ENCODE results near the gene NOTCH3. TPM values are rescaled to one million over a fixed set of nuclear protein-coding genes. Genes with fewer than 3 reads are reported as not detected.

NOTCH3 gene
- polyA plus RNA-seq, 1 experiment: 37.6 TPM

DNA sequence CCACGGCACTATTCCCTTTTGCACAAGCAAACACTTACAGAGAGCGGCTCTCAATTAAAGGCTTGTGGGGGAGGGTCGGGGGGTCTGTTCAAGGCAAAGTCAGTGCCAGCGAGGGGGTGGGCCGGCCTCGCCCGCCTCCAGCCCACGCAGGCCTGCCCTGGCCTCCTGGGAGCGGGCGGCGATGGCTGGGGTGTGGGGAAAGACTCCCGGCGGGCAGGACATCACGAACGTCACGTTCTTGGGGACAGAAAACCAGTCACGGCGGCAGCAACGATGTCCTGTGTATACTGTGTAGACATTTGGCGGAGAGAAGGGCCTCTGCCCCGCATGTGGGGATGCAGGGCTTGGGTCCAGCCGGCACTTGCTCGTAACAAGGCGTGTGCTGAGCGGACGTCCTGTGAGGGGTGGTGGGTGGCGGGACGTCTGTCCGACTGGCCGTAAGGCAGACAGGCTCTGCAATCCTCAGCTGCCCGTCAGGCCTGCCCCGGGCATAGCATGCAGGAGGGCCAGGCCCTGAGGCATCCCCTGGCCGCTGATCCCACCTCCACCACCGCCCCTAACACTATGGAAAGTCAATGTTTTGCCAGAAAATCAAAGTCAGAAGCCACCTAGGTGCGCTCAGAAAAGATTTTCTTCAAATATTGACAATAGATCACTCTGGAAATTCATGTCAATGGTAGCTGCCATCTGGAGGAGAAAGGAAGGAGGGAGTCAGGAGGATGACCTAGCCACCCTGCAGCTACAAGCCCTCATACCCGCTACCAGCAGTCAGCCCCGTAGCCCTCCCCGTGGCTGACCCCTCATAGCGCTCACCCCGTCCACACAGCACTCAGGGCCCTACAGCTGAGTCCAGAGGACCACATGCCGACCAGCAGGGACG, 37.2 kb upstream of the NOTCH3 start:
- no peak overlapping the region for H3K4me3 ChIP-seq (ENCODE audit: low read depth, low read length)
- ChIA-PET POLR2A (no interaction called here), CTCF (interaction anchor here (1.1 to 1.7 kb wide), 2 partner anchors 11 to 14 kb away, joined by 3 read pairs; no protein-coding TSS in a partner anchor)
- no peak for DNase-seq (ENCODE audit: low read depth)
- TF ChIP-seq, protein P1, sequence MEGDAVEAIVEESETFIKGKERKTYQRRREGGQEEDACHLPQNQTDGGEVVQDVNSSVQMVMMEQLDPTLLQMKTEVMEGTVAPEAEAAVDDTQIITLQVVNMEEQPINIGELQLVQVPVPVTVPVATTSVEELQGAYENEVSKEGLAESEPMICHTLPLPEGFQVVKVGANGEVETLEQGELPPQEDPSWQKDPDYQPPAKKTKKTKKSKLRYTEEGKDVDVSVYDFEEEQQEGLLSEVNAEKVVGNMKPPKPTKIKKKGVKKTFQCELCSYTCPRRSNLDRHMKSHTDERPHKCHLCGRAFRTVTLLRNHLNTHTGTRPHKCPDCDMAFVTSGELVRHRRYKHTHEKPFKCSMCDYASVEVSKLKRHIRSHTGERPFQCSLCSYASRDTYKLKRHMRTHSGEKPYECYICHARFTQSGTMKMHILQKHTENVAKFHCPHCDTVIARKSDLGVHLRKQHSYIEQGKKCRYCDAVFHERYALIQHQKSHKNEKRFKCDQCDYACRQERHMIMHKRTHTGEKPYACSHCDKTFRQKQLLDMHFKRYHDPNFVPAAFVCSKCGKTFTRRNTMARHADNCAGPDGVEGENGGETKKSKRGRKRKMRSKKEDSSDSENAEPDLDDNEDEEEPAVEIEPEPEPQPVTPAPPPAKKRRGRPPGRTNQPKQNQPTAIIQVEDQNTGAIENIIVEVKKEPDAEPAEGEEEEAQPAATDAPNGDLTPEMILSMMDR (IDR thresholded peaks at IDR 0.05; ENCODE audit: insufficient read depth, low read depth, low read length): no peak
- H3K27me3 ChIP-seq (ENCODE audit: control insufficient read depth, insufficient read depth, low read length): no peaks in the 10 kb centered on the region
- peaks cover 47% of the 10 kb centered on the region for H3K36me3 ChIP-seq (ENCODE audit: control insufficient read depth, insufficient read depth, low read length)

DNA sequence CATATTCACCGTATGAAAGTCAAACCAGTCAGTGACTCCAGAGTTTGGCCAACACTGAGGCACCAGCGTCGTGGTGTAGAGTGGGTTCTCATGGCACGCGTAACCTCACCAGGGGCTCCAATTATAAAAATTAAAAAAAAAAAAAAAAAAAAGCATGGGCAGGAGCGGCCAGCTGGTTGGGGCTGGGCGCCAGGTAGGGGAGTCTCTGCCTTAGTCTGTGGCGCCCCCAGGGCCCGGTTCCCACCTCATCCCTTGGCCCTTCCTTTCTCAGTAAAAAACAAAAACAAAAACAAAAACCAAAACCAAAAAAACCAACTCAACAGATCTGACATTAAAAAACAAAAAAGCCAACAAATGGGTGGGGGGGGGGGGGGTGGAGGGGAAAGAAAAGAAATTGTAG, 36.1 kb upstream of the NOTCH3 start:
- Histone ChIP-seq H3K27me3 (ENCODE audit: control insufficient read depth, insufficient read depth, low read length) (no peaks in the 10 kb centered on the region), H3K36me3 (ENCODE audit: control insufficient read depth, insufficient read depth, low read length) (peaks cover 41% of the 10 kb centered on the region), H3K4me3 (ENCODE audit: low read depth, low read length) (no peak overlapping the region)
- CTCF ChIA-PET: no interaction called here
- TF ChIP-seq, protein P1 (IDR thresholded peaks at IDR 0.05; ENCODE audit: insufficient read depth, low read depth, low read length): no peak
- POLR2A ChIA-PET: no interaction called here
- DNase-seq (ENCODE audit: low read depth): no peak

DNA sequence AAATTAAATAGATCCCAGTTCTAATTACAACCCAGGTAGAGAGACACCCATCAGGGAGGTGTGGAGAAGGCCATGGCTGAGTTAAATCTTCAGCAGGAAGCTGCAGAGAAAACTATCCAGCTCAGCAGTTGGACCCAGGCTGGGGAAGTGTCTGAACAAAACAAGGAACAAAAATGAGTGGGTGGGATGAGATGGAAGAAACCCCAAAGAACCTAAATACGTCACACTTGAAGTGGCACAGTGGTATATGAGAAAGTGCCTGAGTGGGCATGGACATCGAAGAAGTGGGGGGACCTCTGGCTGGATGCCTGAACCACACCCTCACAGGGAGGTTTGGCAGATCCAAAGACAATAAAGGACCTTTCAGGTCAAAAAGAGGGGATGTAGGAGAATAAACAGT, 35.0 kb upstream of the NOTCH3 start:
- CTCF ChIA-PET: no interaction called here

DNA sequence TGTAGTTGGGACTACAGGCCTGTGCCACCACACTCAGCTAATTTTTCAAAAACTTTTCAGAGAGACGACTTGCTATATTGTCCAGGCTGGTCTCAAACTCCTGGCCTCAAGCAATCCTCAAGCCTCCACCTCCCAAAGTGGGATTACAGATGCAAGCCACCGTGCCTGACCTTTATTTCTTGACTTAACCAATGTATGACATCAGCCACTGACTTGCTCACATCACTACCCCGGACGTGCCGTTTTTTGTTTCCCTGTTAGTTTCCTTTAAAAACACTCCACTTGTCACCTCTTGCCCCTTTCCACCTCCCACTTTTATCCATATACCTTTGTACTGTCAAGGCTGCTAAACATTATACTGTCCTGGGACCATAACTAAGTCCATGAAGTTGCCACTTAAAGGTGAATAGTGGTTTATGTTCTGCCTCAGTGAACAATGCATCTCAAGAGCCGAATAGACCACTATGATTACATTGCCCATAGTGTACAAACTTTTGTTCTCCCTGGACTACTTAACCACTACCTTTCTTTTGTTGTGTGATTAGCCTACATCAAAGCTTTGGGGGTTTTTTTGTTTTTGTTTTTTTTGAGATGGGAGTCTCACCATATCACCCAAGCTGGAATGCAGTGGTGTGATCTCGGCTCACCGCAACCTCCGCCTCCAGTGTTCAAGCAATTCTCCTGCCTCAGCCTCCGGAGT, 33.8 kb upstream of the NOTCH3 start:
- no peak overlapping the region for H3K4me3 ChIP-seq (ENCODE audit: low read depth, low read length)
- peaks cover 25% of the 10 kb centered on the region for H3K36me3 ChIP-seq (ENCODE audit: control insufficient read depth, insufficient read depth, low read length)
- DNase-seq (ENCODE audit: low read depth): no peak
- CTCF ChIA-PET: interaction anchor here (1.1 to 1.3 kb wide), 2 partner anchors 15 to 17 kb away, joined by 3 to 5 read pairs; no protein-coding TSS in a partner anchor
- POLR2A ChIA-PET: interaction anchor here (0.6 kb wide), 1 partner anchor 9 kb away, joined by 5 read pairs; no protein-coding TSS in a partner anchor
- TF ChIP-seq, protein P1 (IDR thresholded peaks at IDR 0.05; ENCODE audit: insufficient read depth, low read depth, low read length): no peak
- H3K27me3 ChIP-seq (ENCODE audit: control insufficient read depth, insufficient read depth, low read length): no peaks in the 10 kb centered on the region

More for the DNA sequence above, 35.0 kb upstream of the NOTCH3 start:
- H3K27me3 ChIP-seq (ENCODE audit: control insufficient read depth, insufficient read depth, low read length): no peaks in the 10 kb centered on the region
- DNase-seq (ENCODE audit: low read depth): no peak
- POLR2A ChIA-PET: no interaction called here
- peaks cover 37% of the 10 kb centered on the region for H3K36me3 ChIP-seq (ENCODE audit: control insufficient read depth, insufficient read depth, low read length)
- H3K4me3 ChIP-seq (ENCODE audit: low read depth, low read length): no peak overlapping the region
- TF ChIP-seq, protein P1 (IDR thresholded peaks at IDR 0.05; ENCODE audit: insufficient read depth, low read depth, low read length): no peak

DNA sequence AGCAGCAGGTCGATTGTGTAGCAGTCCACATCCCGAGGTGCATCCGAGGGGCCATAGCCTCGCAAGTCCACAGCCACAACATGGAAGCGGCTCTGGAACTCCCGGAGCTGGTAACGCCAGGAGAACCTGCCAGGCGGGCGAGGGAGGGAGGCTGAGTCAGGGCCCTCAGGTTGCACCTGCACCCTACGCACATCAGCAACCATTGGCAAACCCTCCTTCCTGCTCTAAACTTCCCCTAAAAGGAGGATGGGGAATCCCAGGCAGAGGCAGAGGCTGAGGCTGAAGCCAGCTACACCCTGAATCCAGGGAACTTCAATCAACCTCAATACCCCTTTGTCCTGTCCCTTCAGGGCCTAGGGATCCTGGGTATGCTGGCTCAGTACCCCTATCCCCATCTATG, 30.5 kb upstream of the NOTCH3 start:
- ChIA-PET CTCF (interaction anchor here (0.8 to 1.0 kb wide), 2 partner anchors 19 to 53 kb away, joined by 3 read pairs; no protein-coding TSS in a partner anchor), POLR2A (no interaction called here)
- Histone ChIP-seq H3K36me3 (ENCODE audit: control insufficient read depth, insufficient read depth, low read length) (peaks cover under 1% of the 10 kb centered on the region; the same call in 1 of the 2 replicates), H3K27me3 (ENCODE audit: control insufficient read depth, insufficient read depth, low read length) (no peaks in the 10 kb centered on the region), H3K4me3 (ENCODE audit: low read depth, low read length) (no peak overlapping the region)
- TF ChIP-seq, protein P1 (IDR thresholded peaks at IDR 0.05; ENCODE audit: insufficient read depth, low read depth, low read length): no peak
- no peak for DNase-seq (ENCODE audit: low read depth)
